ENCODE results near the gene PDAP1. TPM values are rescaled to one million over a fixed set of nuclear protein-coding genes. Genes with fewer than 3 reads are reported as not detected.

The PDAP1 gene
- total and polyA plus RNA-seq, 9 of the 15 experiments (the other 6 are each of a cell fraction or from before 2014, with no cell fraction given): 10.2 to 315 (median 129) TPM

GRCh38 chr7:99387912-99388311 lies 20.5 kb downstream of the PDAP1 start:
- no peak overlapping the region for H3K27ac ChIP-seq (ENCODE audit: extremely low read depth, low read depth, low read length)
- POLR2A ChIA-PET: interaction anchor here (0.8 to 2.5 kb wide), 4 partner anchors 8 to 107 kb away, joined by 3 to 13 read pairs (median 6); no protein-coding TSS in a partner anchor
- FAIRE-seq: no peak
- DNase-seq (ENCODE audit: extremely low read depth in 1 of 4, low spot score in 3 of 4): no peak
- no TSS peak for BruUV-seq (replicated peaks)
- H3K9ac ChIP-seq (ENCODE audit: insufficient read depth in 1 of 2, low read depth in 2 of 2, low read length in 2 of 2): no peak overlapping the region
- in situ Hi-C loops (cut with MboI): no loop called here
- peaks cover 19% of the 10 kb centered on the region for H4K20me1 ChIP-seq (replicated peaks; ENCODE audit: control insufficient read depth, insufficient read depth, low read length)
- ATAC-seq: no peak
- peaks cover 88% of the 10 kb centered on the region; the same call in 2 of the 3 replicates for H3K36me3 ChIP-seq (ENCODE audit: control insufficient read depth, insufficient read depth, low read length)
- no peak overlapping the region for H2AFZ ChIP-seq (ENCODE audit: low read depth, low read length)
- peaks cover 6% of the 10 kb centered on the region for H3K9me1 ChIP-seq (ENCODE audit: control insufficient read depth, insufficient read depth, low read length)
- WGBS (ENCODE audit: insufficient coverage, low coverage, missing lambda C conversion rate): 97% methylated on average over 20 of the region's 20 CpGs
- H3K9me3 ChIP-seq (replicated peaks; ENCODE audit: control insufficient read depth, insufficient read depth, low read depth, low read length): no peaks in the 10 kb centered on the region
- H3K4me3 ChIP-seq: no peak overlapping the region
- intact Hi-C loops (cut with micrococcal nuclease): loop anchor here (1.0 to 5.0 kb wide), 4 partner anchors 23 to 246 kb away; partner anchors contain the start of genes ARPC1A and SMURF1
- peaks cover 0 to 33% of the 10 kb centered on the region in 2 experiments; a peak in 2 of 5 replicates for H3K4me1 ChIP-seq (replicated peaks in 1 of 2; ENCODE audit: control insufficient read depth in 2 of 2, insufficient read depth in 2 of 2, low read length in 2 of 2)
- H3K27me3 ChIP-seq (ENCODE audit: control insufficient read depth in 2 of 2, insufficient read depth in 2 of 2, low read length in 2 of 2): no peaks in the 10 kb centered on the region
- peaks cover 22% of the 10 kb centered on the region for H3K79me2 ChIP-seq (ENCODE audit: control insufficient read depth, insufficient read depth, low read length)
- TF ChIP-seq THRA (IDR thresholded peaks at IDR 0.05): no peak
- peak; percentile 64 for TF ChIP-seq POLR2G (IDR thresholded peaks at IDR 0.05; ENCODE audit: low read depth, low read length)
- peak; percentile 42 for TF ChIP-seq RBM22 (IDR thresholded peaks at IDR 0.05; ENCODE audit: low read depth, low read length, poor library complexity, severe bottlenecking)
- no peak for TF ChIP-seq NFRKB (IDR thresholded peaks at IDR 0.05; ENCODE audit: low read depth)
- TF ChIP-seq SUPT5H (IDR thresholded peaks at IDR 0.05): 0 out of 2 replicates have a peak, but pooled peaks have one; percentile 16
- 0 out of 2 replicates have a peak, but pooled peaks have one; percentile 36 for TF ChIP-seq RBFOX2 (IDR thresholded peaks at IDR 0.05; ENCODE audit: low read depth, low read length)
- CTCF ChIA-PET (ENCODE audit: low intra/inter-chr PET ratio): interaction anchor here (2.3 kb wide), 1 partner anchor 24 kb away, joined by 18 read pairs; no protein-coding TSS in a partner anchor
- H3K4me2 ChIP-seq (ENCODE audit: insufficient read depth, low read length): no peak overlapping the region

Data from K562 (cell line).